SH-SY5Y (cell line): ENCODE results near the gene SMPX.

ENCODE experiments used
- GATA2 ChIP-seq: IDR thresholded peaks from 2 replicates; pipeline ENCODE4 v1.6.1; 2011; ENCODE audit warnings: mild to moderate bottlenecking, low read depth, low read length
- GATA3 ChIP-seq: IDR thresholded peaks from 2 replicates; pipeline ENCODE4 v1.6.1; 2011; ENCODE audit warnings: low read depth, mild to moderate bottlenecking, low read length, moderate library complexity

GRCh38 chrX:21770631-21771321 is 12.9 kb upstream of the SMPX start:
- TF ChIP-seq GATA2 (no peak), GATA3 (no peak)
